Large intestine (tissue), 3 donors: ENCODE results near the gene GDPD2. TPM values are rescaled to one million over a fixed set of nuclear protein-coding genes. Genes with fewer than 3 reads are reported as not detected.

Experiments
- DNase-seq, 2 donors: peaks; one replicate each; pipeline versions ENCODE4 v3.0.0 to v3.0.0-alpha.2; 2013
- H3K27ac ChIP-seq: one replicate; pipeline ENCODE4 v1.5.1; 2013; ENCODE audit warnings: low read length
- H3K27me3 ChIP-seq: 2 replicates; pipeline ENCODE4 v1.6.1; 2013; ENCODE audit warnings: low read length; ENCODE audit not compliant: control insufficient read depth, insufficient read depth
- H3K36me3 ChIP-seq: 2 replicates; pipeline ENCODE4 v1.6.1; 2013; ENCODE audit warnings: low read length; ENCODE audit not compliant: control insufficient read depth, insufficient read depth
- H3K4me1 ChIP-seq: one replicate; pipeline ENCODE4 v1.6.1; 2013; ENCODE audit warnings: low read length; ENCODE audit not compliant: control insufficient read depth, insufficient read depth
- H3K4me3 ChIP-seq: one replicate; pipeline ENCODE4 v1.5.1; 2013; ENCODE audit warnings: low read length
- H3K9me3 ChIP-seq: one replicate; pipeline ENCODE4 v1.6.1; 2013; ENCODE audit warnings: mild to moderate bottlenecking, low read depth, low read length, moderate library complexity; ENCODE audit not compliant: control insufficient read depth
- WGBS: methylation state at CpG from one replicate; pipeline ENCODE4 v1.1.5; 2013; ENCODE audit warnings: low lambda C conversion rate; ENCODE audit not compliant: insufficient coverage; 5-methylcytosine and 5-hydroxymethylcytosine counted together
- polyA plus RNA-seq: library from polyadenylated mRNA; unstranded; fragments of 120-200 nt; gene quantifications from one replicate; pipeline ENCODE4 v1.2.1, GENCODE V29; 2013

GDPD2 gene
- polyA plus RNA-seq, 1 donor: 19.9 TPM

- H3K27ac ChIP-seq: peak overlapping the region; percentile 67
- DNase-seq: peak in 1 of 2 donors; percentile 73
- WGBS: no CpG with 5 or more reads among the region's 39 CpGs
- peak overlapping the region; percentile 53 for H3K4me3 ChIP-seq
- peaks cover 4% of the 10 kb centered on the region for H3K27me3 ChIP-seq
- peaks cover 5% of the 10 kb centered on the region for H3K4me1 ChIP-seq
- no peaks in the 10 kb centered on the region for H3K9me3 ChIP-seq
- no peaks in the 10 kb centered on the region for H3K36me3 ChIP-seq
These were observed 29.1 kb downstream of the GDPD2 start for GRCh38 chrX:70452143-70452733.

- peak in 1 of 2 donors; percentile 27 for DNase-seq
- WGBS: no CpG with 5 or more reads among the region's 5 CpGs
- H3K4me3 ChIP-seq: peak overlapping the region; percentile 53
These were observed 30.0 kb downstream of the GDPD2 start for GRCh38 chrX:70453024-70453618.

DNA sequence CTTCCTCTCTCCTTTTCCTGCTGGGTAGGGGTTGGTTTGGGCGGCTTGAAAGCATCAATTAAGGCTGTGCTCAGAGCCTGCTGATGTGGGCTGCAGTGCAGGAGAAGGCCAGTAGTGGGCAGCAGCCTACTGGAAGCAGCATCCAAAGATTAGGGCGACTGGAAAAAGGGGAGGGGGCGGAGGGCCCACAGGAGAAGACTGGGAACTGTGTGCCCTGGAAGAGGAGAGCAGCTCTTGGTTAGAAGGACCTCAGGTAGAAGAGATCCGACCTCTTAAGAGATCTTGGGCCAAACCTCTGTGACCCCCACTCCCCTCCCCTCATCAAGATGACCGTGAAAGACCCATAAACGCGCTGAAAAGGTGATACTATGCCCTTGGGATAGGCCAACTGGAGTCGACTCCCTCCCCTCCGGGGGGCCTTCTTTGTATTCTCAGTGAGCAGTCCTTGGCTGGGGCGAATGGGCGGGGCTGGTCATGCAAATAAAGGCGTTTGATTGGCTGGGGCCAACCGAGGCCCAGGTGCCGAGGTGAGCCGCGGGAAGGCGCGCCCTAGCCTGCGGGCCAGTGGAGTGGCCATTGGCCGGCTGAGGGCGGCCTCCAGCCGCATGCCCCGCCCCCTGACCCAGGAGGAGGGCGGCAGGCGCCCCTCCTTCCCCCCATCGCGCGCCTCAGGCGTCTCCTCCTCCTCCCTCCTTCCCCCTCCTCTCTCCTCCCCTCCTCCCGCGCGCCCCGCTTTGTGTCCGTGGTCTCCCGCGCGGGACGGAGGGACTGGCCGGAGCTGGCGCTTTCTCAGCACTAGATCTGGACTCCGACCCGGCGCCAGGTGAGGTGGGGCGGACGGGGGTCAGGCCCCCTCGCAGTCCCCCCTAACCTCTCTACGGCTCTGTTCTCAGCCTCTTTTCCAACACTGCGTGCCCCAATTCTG is 31.6 kb downstream of the GDPD2 start:
- H3K9me3 ChIP-seq: no peaks in the 10 kb centered on the region
- H3K27ac ChIP-seq: peak overlapping the region; percentile 99
- H3K4me3 ChIP-seq: peak overlapping the region; percentile 80
- H3K27me3 ChIP-seq: no peaks in the 10 kb centered on the region
- 0% methylated on average over 1 of the region's 48 CpGs for WGBS
- DNase-seq: peak; percentile 90 to 96
- H3K4me1 ChIP-seq: peaks cover 5% of the 10 kb centered on the region
- no peaks in the 10 kb centered on the region for H3K36me3 ChIP-seq

More at GRCh38 chrX:70453024-70453618, 30.0 kb downstream of the GDPD2 start:
- H3K9me3 ChIP-seq: no peaks in the 10 kb centered on the region
- peaks cover 5% of the 10 kb centered on the region for H3K4me1 ChIP-seq
- H3K27ac ChIP-seq: no peak overlapping the region
- H3K36me3 ChIP-seq: no peaks in the 10 kb centered on the region
- no peaks in the 10 kb centered on the region for H3K27me3 ChIP-seq

- H3K4me3 ChIP-seq: peak overlapping the region; percentile 80
- peak in 1 of 2 donors; percentile 69 for DNase-seq
- WGBS: no CpG with 5 or more reads among the region's 32 CpGs
- H3K4me1 ChIP-seq: peaks cover 5% of the 10 kb centered on the region
- H3K9me3 ChIP-seq: no peaks in the 10 kb centered on the region
- H3K27me3 ChIP-seq: no peaks in the 10 kb centered on the region
- H3K27ac ChIP-seq: peak overlapping the region; percentile 99
- H3K36me3 ChIP-seq: peaks cover 2% of the 10 kb centered on the region
These were observed 32.5 kb downstream of the GDPD2 start for GRCh38 chrX:70455366-70456202.

DNA sequence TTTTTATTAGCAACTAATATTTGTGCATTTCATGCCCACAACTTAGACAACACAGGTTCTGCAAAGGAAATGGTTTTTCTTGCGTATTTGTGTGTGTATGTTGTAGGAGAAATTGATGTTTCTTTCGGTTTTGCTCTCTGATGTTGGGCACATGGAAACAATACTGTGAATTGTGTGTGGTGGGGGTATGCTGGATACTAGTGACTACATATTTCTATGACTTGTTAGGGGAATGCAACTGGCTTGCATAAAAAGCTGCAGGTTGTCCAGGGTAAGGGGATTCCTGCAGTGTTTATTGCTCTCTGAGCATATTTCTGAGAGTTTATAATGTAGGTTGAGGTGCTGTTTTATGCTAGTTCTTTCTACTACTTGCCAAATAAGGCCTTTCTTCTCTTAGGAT is 33.1 kb downstream of the GDPD2 start:
- WGBS: no CpG with 5 or more reads among the region's 2 CpGs
- H3K4me1 ChIP-seq: peaks cover 5% of the 10 kb centered on the region
- no peaks in the 10 kb centered on the region for H3K27me3 ChIP-seq
- DNase-seq: no peak
- no peaks in the 10 kb centered on the region for H3K9me3 ChIP-seq
- H3K36me3 ChIP-seq: peaks cover 2% of the 10 kb centered on the region
- H3K27ac ChIP-seq: peak overlapping the region; percentile 99
- H3K4me3 ChIP-seq: peak overlapping the region; percentile 80

GRCh38 chrX:70461026-70461425 is 37.9 kb downstream of the GDPD2 start:
- peaks cover 2% of the 10 kb centered on the region for H3K36me3 ChIP-seq
- no peaks in the 10 kb centered on the region for H3K4me1 ChIP-seq
- H3K9me3 ChIP-seq: no peaks in the 10 kb centered on the region
- WGBS: no CpG with 5 or more reads among the region's 2 CpGs
- no peaks in the 10 kb centered on the region for H3K27me3 ChIP-seq
- DNase-seq: no peak
- H3K27ac ChIP-seq: no peak overlapping the region
- H3K4me3 ChIP-seq: no peak overlapping the region

GRCh38 chrX:70464051-70464450 is 40.9 kb downstream of the GDPD2 start:
- Histone ChIP-seq H3K4me3 (no peak overlapping the region), H3K9me3 (no peaks in the 10 kb centered on the region), H3K27me3 (no peaks in the 10 kb centered on the region), H3K27ac (no peak overlapping the region), H3K36me3 (peaks cover 4% of the 10 kb centered on the region), H3K4me1 (no peaks in the 10 kb centered on the region)
- DNase-seq: no peak

DNA sequence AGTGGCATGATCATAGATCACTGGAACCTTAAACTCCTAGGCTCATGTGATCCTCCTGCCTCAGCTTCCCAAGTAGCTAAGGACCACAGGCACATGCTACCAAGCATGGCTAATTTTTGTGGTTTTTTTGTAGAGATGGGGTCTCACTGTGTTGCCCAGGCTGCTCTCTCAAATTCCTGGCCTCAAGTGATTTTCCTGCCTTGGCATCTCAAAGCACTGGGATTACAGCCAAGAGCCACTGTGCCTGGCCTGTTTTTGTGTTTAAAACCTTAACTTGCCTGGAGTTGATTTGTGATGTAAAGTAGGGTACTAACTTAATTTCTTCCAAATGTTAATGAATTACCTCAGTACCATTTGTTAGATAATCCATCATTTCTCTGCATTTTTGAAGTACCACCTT is 43.9 kb downstream of the GDPD2 start:
- no peaks in the 10 kb centered on the region for H3K4me1 ChIP-seq
- no peaks in the 10 kb centered on the region for H3K9me3 ChIP-seq
- no peak overlapping the region for H3K27ac ChIP-seq
- peaks cover 2% of the 10 kb centered on the region for H3K36me3 ChIP-seq
- no peaks in the 10 kb centered on the region for H3K27me3 ChIP-seq
- no peak for DNase-seq
- no peak overlapping the region for H3K4me3 ChIP-seq

GRCh38 chrX:70468709-70469108 is 45.6 kb downstream of the GDPD2 start:
- Histone ChIP-seq H3K36me3 (peaks cover 2% of the 10 kb centered on the region), H3K4me1 (no peaks in the 10 kb centered on the region), H3K27me3 (no peaks in the 10 kb centered on the region), H3K4me3 (no peak overlapping the region), H3K9me3 (no peaks in the 10 kb centered on the region), H3K27ac (no peak overlapping the region)
- DNase-seq: no peak
- WGBS: no CpG with 5 or more reads among the region's 1 CpG

DNA sequence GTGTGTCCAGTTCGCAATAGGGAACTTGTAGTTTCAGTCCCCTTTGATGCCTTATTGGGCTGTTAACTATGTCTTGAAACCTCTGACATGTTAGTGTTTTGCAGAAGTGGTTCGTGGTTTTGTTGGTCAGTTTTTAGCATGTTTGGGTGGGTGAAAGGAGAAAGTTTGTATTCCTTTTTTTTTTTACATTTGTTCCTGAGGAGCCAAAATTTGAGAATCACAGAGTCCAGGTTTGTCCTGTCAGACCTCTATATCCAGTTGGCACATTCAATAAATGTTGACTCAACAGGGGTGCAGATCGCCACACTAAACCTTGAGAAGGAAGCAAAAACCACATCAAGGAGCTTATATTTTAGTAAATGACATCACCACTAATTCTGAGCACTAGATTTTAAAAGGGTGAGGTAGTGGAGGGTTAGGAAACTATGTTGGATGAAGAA is 47.8 kb downstream of the GDPD2 start:
- Histone ChIP-seq H3K27me3 (no peaks in the 10 kb centered on the region), H3K9me3 (no peaks in the 10 kb centered on the region), H3K4me1 (no peaks in the 10 kb centered on the region), H3K27ac (no peak overlapping the region), H3K4me3 (no peak overlapping the region), H3K36me3 (peaks cover 2% of the 10 kb centered on the region)
- no peak for DNase-seq
- no CpG with 5 or more reads among the region's 3 CpGs for WGBS
